Right lobe of liver (tissue), 6 donors: Measurements from ENCODE around the gene DDX1. TPM values are rescaled to one million over a fixed set of nuclear protein-coding genes. Genes with fewer than 3 reads are reported as not detected.
"Not testable (repeated sequence)": the region's sequence is repeated elsewhere in the genome, so short reads cannot be mapped to it uniquely, and the experiment has no call there.

Experiments used
- ATAC-seq, 4 donors: fragments of 200-7000 bp; cut with Tn5 transposase; one replicate each; pipeline ENCODE4 v1.9.1; 2020; ENCODE audit warnings: mild to moderate bottlenecking in 4 of 4, moderate library complexity in 4 of 4
- DNase-seq, 3 donors: peaks; one replicate each; pipeline ENCODE4 v3.0.0-alpha.2; 2020
- H3K27ac ChIP-seq, 3 donors: fragments of 200-600 bp; one replicate each; pipeline ENCODE4 v1.8.0; 2022
- H3K27me3 ChIP-seq, 2 donors: fragments of 200-600 bp; one replicate each; pipeline ENCODE4 v1.8.0; 2022
- H3K36me3 ChIP-seq, 4 donors: fragments of 200-600 bp; sonication (generic) in 1 of 4; one replicate each; pipeline versions ENCODE4 v1.5.1 to v1.8.0; 2017 to 2022; ENCODE audit warnings: control low read depth in 1 of 4
- H3K4me1 ChIP-seq, 4 donors: fragments of 200-600 bp; sonication (generic) in 1 of 4; one replicate each; pipeline versions ENCODE4 v1.5.1 to v1.8.0; 2017 to 2022; ENCODE audit warnings: control low read depth in 1 of 4
- H3K4me3 ChIP-seq, 3 donors: fragments of 200-600 bp; one replicate each; pipeline ENCODE4 v1.8.0; 2022
- H3K9me3 ChIP-seq, 4 donors: fragments of 200-600 bp; sonication (generic) in 1 of 4; one replicate each; pipeline versions ENCODE4 v1.5.1 to v1.8.0; 2017 to 2022; ENCODE audit warnings: control low read depth in 1 of 4
- CTCF ChIP-seq, 4 donors: fragments of 200-600 bp in 3 of 4; fragments of 450-650 bp in 1 of 4; IDR thresholded peaks; one replicate each; pipeline versions ENCODE4 v1.5.1 to v1.8.0; 2016 to 2022; ENCODE audit warnings: antibody characterized with exemption in 4 of 4, mild to moderate bottlenecking in 2 of 4
- POLR2A ChIP-seq: fragments of 450-650 bp; IDR thresholded peaks from one replicate; pipeline ENCODE4 v1.6.1; 2017; ENCODE audit warnings: antibody characterized with exemption, mild to moderate bottlenecking
- WGBS: methylation state at CpG from one replicate; pipeline ENCODE4 v1.1.6; 2018; ENCODE audit warnings: low coverage, low lambda C conversion rate; ENCODE audit not compliant: insufficient coverage; ENCODE audit errors: missing lambda C conversion rate; 5-methylcytosine and 5-hydroxymethylcytosine counted together
- intact Hi-C, 2 donors: fragments of 100-400 bp; cut with DNase I; formaldehyde crosslinking; loops; one replicate each; pipeline versions ENCODE4 v1.11.2 to v1.14.1; 2022
- total RNA-seq, 6 experiments: library from RNA; depleted of rRNA in 2 of 6; stranded (reverse); fragments of >200 nt in 2 of 6; fragmentation: NEBNext Ultra II Directional in 3 of 6; extraction: Animal tissue kit (Norgen Biotek cat#: 25700) in 3 of 6; gene quantifications; one replicate each; pipeline versions ENCODE4 v1.1.0 to v1.2.4, GENCODE V29; 2016 to 2023
- donor health status: DM: no; HTN: yes; CAD: no.
- donor health status: DM: no; HTN: no; CAD: no.
- donor health status: DM: no; HTN: no; CAD: no.
- donor health status: DM: no; HTN: yes; CAD: no.
- donor health status: DM: no; HTN: yes; CAD: no.

Gene DDX1
- total RNA-seq, 6 experiments from 2014 or later = 29.7 to 43.5 (median 37.6) TPM

GRCh38 chr2:15619938-15620337 is 28.3 kb downstream of the DDX1 start:
- H3K36me3 ChIP-seq = peaks cover 8 to 76% (median 27%) of the 10 kb centered on the region in 4 donors
- H3K27ac ChIP-seq = no peak overlapping the region
- TF ChIP-seq POLR2A = no peak
- no peak for TF ChIP-seq CTCF (IDR thresholded peaks at IDR 0.05)
- ATAC-seq = no peak
- no peak for DNase-seq
- no peaks in the 10 kb centered on the region for H3K27me3 ChIP-seq
- H3K4me3 ChIP-seq = no peak overlapping the region
- no peaks in the 10 kb centered on the region for H3K9me3 ChIP-seq
- peaks cover 0 to 4% (median 0%) of the 10 kb centered on the region in 4 donors for H3K4me1 ChIP-seq
- intact Hi-C loops = no loop called here
- 96% methylated on average over 4 of the region's 4 CpGs for WGBS

- no peaks in the 10 kb centered on the region for H3K27me3 ChIP-seq
- H3K4me1 ChIP-seq = no peaks in the 10 kb centered on the region
- 93% methylated on average over 2 of the region's 2 CpGs for WGBS
- intact Hi-C loops = no loop called here
- H3K27ac ChIP-seq = no peak overlapping the region
- no peak for DNase-seq
- H3K9me3 ChIP-seq = no peaks in the 10 kb centered on the region
- TF ChIP-seq POLR2A (no peak), CTCF (IDR thresholded peaks at IDR 0.05) (no peak)
- peaks cover 7 to 77% (median 28%) of the 10 kb centered on the region in 4 donors for H3K36me3 ChIP-seq
- ATAC-seq = no peak
- no peak overlapping the region for H3K4me3 ChIP-seq
Observed at GRCh38 chr2:15620340-15620739, 28.7 kb downstream of the DDX1 start.

GRCh38 chr2:15620857-15621471 is 29.3 kb downstream of the DDX1 start:
- no peak overlapping the region for H3K4me3 ChIP-seq
- 100% methylated on average over 4 of the region's 4 CpGs for WGBS
- no peaks in the 10 kb centered on the region for H3K9me3 ChIP-seq
- ATAC-seq (no peak), DNase-seq (no peak)
- TF ChIP-seq CTCF (IDR thresholded peaks at IDR 0.05) (no peak), POLR2A (no peak)
- intact Hi-C loops = no loop called here
- no peaks in the 10 kb centered on the region for H3K4me1 ChIP-seq
- H3K27me3 ChIP-seq = no peaks in the 10 kb centered on the region
- H3K27ac ChIP-seq = no peak overlapping the region
- H3K36me3 ChIP-seq = peaks cover 7 to 77% (median 31%) of the 10 kb centered on the region in 4 donors

- H3K4me3 ChIP-seq, ATAC-seq, H3K4me1 ChIP-seq, intact Hi-C loops, H3K27ac ChIP-seq, H3K27me3 ChIP-seq, H3K9me3 ChIP-seq, DNase-seq: not testable (repeated sequence)
- peaks cover 7 to 77% (median 33%) of the 10 kb centered on the region in 4 donors for H3K36me3 ChIP-seq
- 97% methylated on average over 4 of the region's 5 CpGs for WGBS
Observed at GRCh38 chr2:15621472-15621870, 29.8 kb downstream of the DDX1 start.

GRCh38 chr2:15622214-15622613 is 30.5 kb downstream of the DDX1 start:
- intact Hi-C loops = no loop called here
- Histone ChIP-seq H3K4me3 (no peak overlapping the region), H3K27me3 (no peaks in the 10 kb centered on the region), H3K9me3 (no peaks in the 10 kb centered on the region), H3K36me3 (peaks cover 7 to 77% (median 36%) of the 10 kb centered on the region in 4 donors), H3K27ac (no peak overlapping the region), H3K4me1 (no peaks in the 10 kb centered on the region)
- TF ChIP-seq POLR2A (no peak), CTCF (IDR thresholded peaks at IDR 0.05) (no peak)
- WGBS = 96% methylated on average over 2 of the region's 2 CpGs
- DNase-seq (no peak), ATAC-seq (no peak)
